Thyroid gland (tissue), 4 donors: ENCODE results near the gene PARP4. TPM values are rescaled to one million over a fixed set of nuclear protein-coding genes. Genes with fewer than 3 reads are reported as not detected.
"Not testable (repeated sequence)": the region's sequence is repeated elsewhere in the genome, so short reads cannot be mapped to it uniquely, and the experiment has no call there.

ENCODE experiments used
- DNase-seq, 2 donors: peaks; one replicate each; pipeline ENCODE4 v3.0.0-alpha.2; 2019
- H3K27ac ChIP-seq, 3 donors: fragments of 200-600 bp; sonication (generic); 1 replicate in 2 of 3; 2 replicates in 1 of 3; pipeline ENCODE4 v1.5.1; 2016 to 2019; ENCODE audit warnings: mild to moderate bottlenecking in 1 of 3, moderate library complexity in 1 of 3
- H3K27me3 ChIP-seq: fragments of 200-600 bp; sonication (generic); one replicate; pipeline ENCODE4 v1.5.1; 2019
- H3K36me3 ChIP-seq, 2 donors: fragments of 200-600 bp; sonication (generic); one replicate each; pipeline ENCODE4 v1.5.1; 2016 to 2019
- H3K4me1 ChIP-seq, 2 donors: fragments of 200-600 bp; sonication (generic); one replicate each; pipeline ENCODE4 v1.5.1; 2017 to 2019
- H3K4me3 ChIP-seq, 3 donors: fragments of 200-600 bp; sonication (generic); replicated peaks in 1 of 3; 1 replicate in 2 of 3; 2 replicates in 1 of 3; pipeline ENCODE4 v1.5.1; 2016; ENCODE audit warnings: mild to moderate bottlenecking in 1 of 3
- H3K9me3 ChIP-seq: fragments of 200-600 bp; sonication (generic); one replicate; pipeline ENCODE4 v1.5.1; 2017
- POLR2A ChIP-seq, 2 donors: fragments of 450-650 bp; IDR thresholded peaks; one replicate each; pipeline ENCODE4 v1.6.1; 2017; ENCODE audit warnings: antibody characterized with exemption in 2 of 2, mild to moderate bottlenecking in 2 of 2, moderate library complexity in 1 of 2
- WGBS, 2 donors: methylation state at CpG; one replicate each; pipeline ENCODE4 v1.1.5; 2017; 5-methylcytosine and 5-hydroxymethylcytosine counted together
- intact Hi-C: fragments of 100-400 bp; cut with DNase I; formaldehyde crosslinking; loops from one replicate; pipeline ENCODE4 v1.15.1; 2023
- total RNA-seq, 4 donors: library from RNA; depleted of rRNA; stranded (reverse); fragments of >200 nt; gene quantifications; one replicate each; pipeline ENCODE4 v1.2.3, GENCODE V29; 2016
- TF ChIP-seq, protein P1 (sequence below), 6 experiments: fragments of 200-600 bp in 3 of 6; fragments of 450-650 bp in 3 of 6; sonication (generic) in 3 of 6; IDR thresholded peaks; one replicate each; pipeline ENCODE4 v1.5.1; 2016 to 2019; ENCODE audit warnings: antibody characterized with exemption in 6 of 6, mild to moderate bottlenecking in 2 of 6, inconsistent platforms in 1 of 6, moderate library complexity in 1 of 6

Gene PARP4
- total RNA-seq, 4 donors from 2014 or later = 52.4 to 71.8 (median 58.6) TPM

DNA sequence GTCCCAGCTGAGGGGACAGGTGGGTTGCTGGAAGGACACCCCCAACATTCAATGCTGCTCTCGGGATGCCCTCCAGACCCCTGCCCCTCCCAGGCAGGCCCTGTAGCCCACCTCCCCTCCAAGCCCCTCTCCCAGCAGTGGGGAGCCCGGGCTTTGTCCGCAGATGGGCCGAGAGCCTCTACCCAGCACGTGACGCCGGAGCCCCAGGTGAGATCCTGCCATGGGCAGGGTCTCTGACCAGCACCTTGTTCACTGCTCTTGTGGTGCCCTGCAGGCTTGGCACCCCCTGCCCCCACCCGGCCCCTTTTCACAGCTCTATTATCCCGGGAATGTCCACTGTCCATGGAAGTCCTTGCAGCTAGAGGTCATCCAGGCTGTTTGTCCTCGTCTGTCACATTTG, 126.7 kb downstream of the PARP4 start:
- H3K36me3 ChIP-seq = no peaks in the 10 kb centered on the region
- 74 to 86% methylated on average over 7 to 10 of the region's 10 CpGs for WGBS, 2 donors
- intact Hi-C loops = no loop called here
- H3K4me1 ChIP-seq = no peaks in the 10 kb centered on the region
- H3K27me3 ChIP-seq = no peaks in the 10 kb centered on the region
- no peak overlapping the region for H3K27ac ChIP-seq
- TF ChIP-seq, protein P1, sequence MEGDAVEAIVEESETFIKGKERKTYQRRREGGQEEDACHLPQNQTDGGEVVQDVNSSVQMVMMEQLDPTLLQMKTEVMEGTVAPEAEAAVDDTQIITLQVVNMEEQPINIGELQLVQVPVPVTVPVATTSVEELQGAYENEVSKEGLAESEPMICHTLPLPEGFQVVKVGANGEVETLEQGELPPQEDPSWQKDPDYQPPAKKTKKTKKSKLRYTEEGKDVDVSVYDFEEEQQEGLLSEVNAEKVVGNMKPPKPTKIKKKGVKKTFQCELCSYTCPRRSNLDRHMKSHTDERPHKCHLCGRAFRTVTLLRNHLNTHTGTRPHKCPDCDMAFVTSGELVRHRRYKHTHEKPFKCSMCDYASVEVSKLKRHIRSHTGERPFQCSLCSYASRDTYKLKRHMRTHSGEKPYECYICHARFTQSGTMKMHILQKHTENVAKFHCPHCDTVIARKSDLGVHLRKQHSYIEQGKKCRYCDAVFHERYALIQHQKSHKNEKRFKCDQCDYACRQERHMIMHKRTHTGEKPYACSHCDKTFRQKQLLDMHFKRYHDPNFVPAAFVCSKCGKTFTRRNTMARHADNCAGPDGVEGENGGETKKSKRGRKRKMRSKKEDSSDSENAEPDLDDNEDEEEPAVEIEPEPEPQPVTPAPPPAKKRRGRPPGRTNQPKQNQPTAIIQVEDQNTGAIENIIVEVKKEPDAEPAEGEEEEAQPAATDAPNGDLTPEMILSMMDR (IDR thresholded peaks at IDR 0.05) = no peak
- TF ChIP-seq POLR2A (IDR thresholded peaks at IDR 0.05) = no peak
- no peaks in the 10 kb centered on the region for H3K9me3 ChIP-seq
- DNase-seq = no peak
- H3K4me3 ChIP-seq = no peak overlapping the region

DNA sequence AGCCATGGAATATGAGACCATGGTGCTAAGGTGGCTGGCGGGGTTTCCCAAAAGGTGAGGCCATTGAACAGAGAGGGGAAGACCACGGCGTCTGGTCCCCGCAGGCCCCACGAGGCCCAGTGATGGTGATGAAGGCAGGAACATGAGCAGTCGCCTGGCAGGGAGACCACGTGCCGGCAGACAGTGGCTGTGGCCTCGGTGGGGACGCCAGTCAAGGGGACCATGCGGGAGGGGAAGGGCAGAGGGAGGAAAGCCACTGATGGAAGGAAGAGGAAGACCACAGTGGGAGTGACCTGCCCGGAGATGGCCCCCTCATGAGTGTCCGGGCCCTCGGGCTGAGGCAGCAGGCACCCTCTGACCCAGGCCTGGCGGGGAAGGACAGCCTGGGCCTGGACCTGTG, 127.6 kb downstream of the PARP4 start:
- H3K9me3 ChIP-seq, H3K36me3 ChIP-seq, intact Hi-C loops, H3K27me3 ChIP-seq, H3K4me1 ChIP-seq, H3K27ac ChIP-seq, DNase-seq, H3K4me3 ChIP-seq: not testable (repeated sequence)
- whole genome bisulfite sequencing, 2 donors = 91 to 94% methylated on average over 15 of the region's 15 CpGs

DNA sequence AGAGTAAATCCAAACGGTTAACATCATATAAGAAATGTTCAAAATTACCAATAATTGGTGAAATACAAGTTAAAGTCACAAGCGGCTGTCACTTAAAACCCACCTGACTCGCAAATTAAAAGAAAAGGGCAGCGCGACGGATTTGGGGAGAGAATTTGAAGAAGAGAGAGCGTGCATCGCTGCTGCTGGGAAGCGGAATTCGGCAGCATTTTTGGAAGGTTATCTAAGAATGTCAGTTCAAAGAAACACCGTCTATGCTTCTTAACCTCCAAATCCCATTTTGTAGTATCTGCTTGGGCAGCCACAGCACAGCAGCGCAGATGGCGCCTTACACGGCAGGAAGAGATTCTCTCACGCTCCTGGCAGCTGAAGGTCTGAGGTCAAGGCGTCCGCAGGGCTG, 128.5 kb downstream of the PARP4 start:
- H3K9me3 ChIP-seq, DNase-seq, H3K27me3 ChIP-seq, H3K4me3 ChIP-seq, H3K36me3 ChIP-seq, intact Hi-C loops, H3K4me1 ChIP-seq, H3K27ac ChIP-seq: not testable (repeated sequence)
- WGBS, 2 donors = 92 to 93% methylated on average over 17 of the region's 17 CpGs

DNA sequence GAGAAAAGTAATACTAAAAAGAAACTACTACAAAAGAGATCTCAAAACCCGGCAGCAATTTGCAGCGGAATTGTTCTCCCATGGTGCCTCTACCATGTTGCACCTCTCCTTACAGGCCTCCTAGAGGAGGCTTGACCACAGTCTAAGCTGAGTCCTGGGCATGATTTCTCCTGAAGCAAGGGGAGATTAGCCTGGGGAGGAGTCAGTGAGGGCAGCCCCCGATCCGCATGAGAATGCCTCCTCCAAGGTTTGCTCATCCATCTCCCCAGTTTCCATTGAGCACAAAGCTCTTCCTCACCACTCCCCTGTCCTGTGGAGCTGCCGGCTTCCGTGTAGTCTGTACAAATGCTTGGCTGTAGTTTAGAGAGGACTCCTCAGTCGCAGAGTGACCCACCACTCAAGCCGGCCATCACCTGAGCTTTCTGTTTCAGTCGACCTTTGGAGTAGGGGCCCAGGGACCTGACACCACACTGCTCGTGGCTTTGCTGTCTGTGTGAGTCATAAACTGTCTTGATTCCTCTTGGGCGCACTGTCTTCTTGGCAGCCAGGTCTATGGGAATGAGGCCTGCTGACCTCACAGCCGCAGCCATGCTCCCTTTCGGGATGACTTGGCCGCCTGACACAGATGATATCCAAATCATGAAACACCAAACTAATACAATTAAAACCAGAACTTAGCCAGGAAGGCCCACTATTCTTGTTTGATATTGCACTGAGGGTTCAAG, 130.9 kb downstream of the PARP4 start:
- WGBS, 2 donors = 66 to 71% methylated on average over 14 of the region's 14 CpGs
- no peaks in the 10 kb centered on the region for H3K9me3 ChIP-seq
- no peak for TF ChIP-seq POLR2A (IDR thresholded peaks at IDR 0.05)
- TF ChIP-seq, protein P1 (IDR thresholded peaks at IDR 0.05) = no peak
- H3K27me3 ChIP-seq = no peaks in the 10 kb centered on the region
- no peak for DNase-seq
- H3K4me3 ChIP-seq = no peak overlapping the region
- H3K27ac ChIP-seq = no peak overlapping the region
- no peaks in the 10 kb centered on the region for H3K36me3 ChIP-seq
- intact Hi-C loops = no loop called here
- no peaks in the 10 kb centered on the region for H3K4me1 ChIP-seq

DNA sequence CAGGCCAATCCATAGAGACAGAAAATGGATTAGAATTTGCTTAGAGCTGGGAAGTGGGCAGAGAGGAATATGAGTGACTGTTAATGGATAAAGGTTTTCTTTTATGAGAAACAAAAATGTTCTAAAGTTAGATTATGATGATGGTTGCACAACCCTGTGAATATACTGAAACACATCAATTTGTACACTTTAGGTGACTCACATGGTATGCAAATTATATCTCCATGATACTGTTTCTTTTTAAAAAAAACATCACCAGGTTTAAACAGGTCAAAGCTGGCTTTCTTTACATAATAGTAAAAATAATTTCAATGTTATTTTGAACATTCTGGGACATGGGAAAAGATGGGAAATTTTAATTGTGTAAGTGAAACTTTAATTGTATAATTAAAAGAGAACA, 131.7 kb downstream of the PARP4 start:
- H3K36me3 ChIP-seq, intact Hi-C loops: not testable (repeated sequence)

DNA sequence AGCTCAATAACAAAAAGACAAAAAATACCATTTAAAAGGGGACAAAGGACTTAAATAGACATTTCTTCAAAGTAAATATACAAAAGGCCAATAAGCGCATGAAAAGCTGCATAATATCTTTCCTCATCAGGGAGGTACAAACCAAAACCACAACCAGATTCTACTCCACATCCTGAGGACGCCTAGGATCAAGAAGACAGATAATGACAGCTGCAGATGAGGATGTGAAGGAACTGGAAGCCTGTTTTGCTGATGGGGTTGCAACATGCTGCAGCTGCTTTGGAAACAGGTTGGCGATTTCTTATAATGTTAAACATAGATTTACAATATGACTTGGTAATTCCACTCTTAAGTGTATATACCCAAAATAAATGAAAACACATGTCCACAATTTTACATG, 132.4 kb downstream of the PARP4 start:
- H3K36me3 ChIP-seq, H3K4me3 ChIP-seq, H3K27ac ChIP-seq, DNase-seq, H3K27me3 ChIP-seq, H3K4me1 ChIP-seq, H3K9me3 ChIP-seq, intact Hi-C loops: not testable (repeated sequence)
- WGBS, 2 donors = 75 to 81% methylated on average over 3 of the region's 3 CpGs

More for the DNA sequence above, 131.7 kb downstream of the PARP4 start:
- H3K27me3 ChIP-seq, H3K4me1 ChIP-seq, DNase-seq, H3K4me3 ChIP-seq, H3K9me3 ChIP-seq, H3K27ac ChIP-seq: not testable (repeated sequence)

DNA sequence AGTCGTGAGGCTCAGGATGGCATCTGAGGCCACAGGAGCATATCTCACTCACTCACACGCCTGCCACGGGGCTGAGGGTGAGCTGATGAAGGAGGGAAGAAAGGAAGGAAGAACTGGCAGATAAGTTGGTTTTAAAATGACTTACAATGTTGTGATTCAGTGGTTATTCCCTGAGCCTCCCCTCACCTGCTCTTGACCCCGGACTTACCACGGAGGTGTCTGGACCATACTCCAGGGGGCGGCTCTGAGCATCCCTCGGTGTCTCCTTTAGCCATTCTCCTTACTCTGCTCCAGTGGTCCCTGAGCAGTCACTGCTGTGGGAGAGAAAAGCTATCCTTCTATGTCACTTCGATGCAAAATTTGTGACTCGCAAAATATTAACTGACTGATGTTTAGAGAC, 141.3 kb downstream of the PARP4 start:
- DNase-seq, H3K4me1 ChIP-seq, H3K27ac ChIP-seq, H3K36me3 ChIP-seq, H3K9me3 ChIP-seq, H3K27me3 ChIP-seq, H3K4me3 ChIP-seq, intact Hi-C loops: not testable (repeated sequence)
- 84 to 88% methylated on average over 9 of the region's 9 CpGs for WGBS, 2 donors

Other genes with a start within 250 kb of the PARP4 start
- not detected for gene C1QTNF9, start 203.2 kb downstream of the PARP4 start, total RNA-seq
- gene ATP12A, start 167.6 kb upstream of the PARP4 start, total RNA-seq = under 1 TPM in 1 of 4 donors, not detected in 3; 0.27 TPM